HepG2 (cell line): Measurements from ENCODE around the gene HERC4. TPM values are rescaled to one million over a fixed set of nuclear protein-coding genes. Genes with fewer than 3 reads are reported as not detected.

Experiments used
- ATAC-seq: fragments of 200-7000 bp; cut with Tn5 transposase; 3 replicates; pipeline ENCODE4 v1.9.1; 2020; ENCODE audit warnings: mild to moderate bottlenecking, moderate library complexity
- BruUV-seq: library from RNA; stranded (reverse); fragments of 400-500 nt; replicated peaks from 2 replicates; lab custom pipeline; 2021; lab: Mats Ljungman, UMichigan
- CTCF ChIA-PET: fragments of 300-600 bp; formaldehyde crosslinking; extraction: SDS; loops from one replicate; lab custom pipeline; 2021; ENCODE audit warnings: low total read pairs, inconsistent platforms, low intra/inter-chr PET ratio; lab: Yijun Ruan, JAX
- POLR2A ChIA-PET: fragments of 350-600 bp; sonication (Branson Sonifier 250); formaldehyde crosslinking; loops from one replicate; lab custom pipeline; 2020; ENCODE audit warnings: antibody characterized with exemption, inconsistent platforms; lab: Yijun Ruan, JAX
- DNase-seq: peaks from one replicate; pipeline ENCODE4 v3.0.0-alpha.2; 2015; ENCODE audit warnings: low spot score
- FAIRE-seq: peaks from 3 replicates; lab custom pipeline; 2011; peaks lifted over from hg19 to GRCh38; lab: Jason Lieb, UNC
- H2AFZ ChIP-seq: one replicate; pipeline ENCODE4 v1.6.1; 2011; ENCODE audit warnings: low read length, inconsistent platforms
- H3K27ac ChIP-seq: fragments of 300-600 bp; 3 replicates; pipeline ENCODE4 v1.8.0; 2011; ENCODE audit warnings: mixed run types, mild to moderate bottlenecking, mixed read lengths, low read length, inconsistent platforms; ENCODE audit not compliant: insufficient read depth; ENCODE audit errors: extremely low read length
- H3K27me3 ChIP-seq, 2 experiments: fragments of 200-600 bp in 1 of 2; 2 replicates in 1 of 2; 3 replicates in 1 of 2; pipeline versions ENCODE4 v1.6.0 to v1.8.0; 2011; ENCODE audit warnings: low read length in 2 of 2, mild to moderate bottlenecking in 2 of 2, moderate library complexity in 2 of 2, inconsistent platforms in 1 of 2; ENCODE audit not compliant: insufficient read depth in 2 of 2, control insufficient read depth in 1 of 2
- H3K36me3 ChIP-seq, 2 experiments: fragments of 200-600 bp in 1 of 2; replicated peaks in 1 of 2; 2 replicates in 1 of 2; 3 replicates in 1 of 2; pipeline versions ENCODE4 v1.5.1 to v1.8.0; 2011; ENCODE audit warnings: low read length in 2 of 2, inconsistent platforms in 1 of 2; ENCODE audit not compliant: insufficient read depth in 2 of 2, control insufficient read depth in 1 of 2
- H3K4me1 ChIP-seq: 2 replicates; pipeline ENCODE4 v1.5.1; 2012; ENCODE audit warnings: low read length, inconsistent platforms; ENCODE audit not compliant: insufficient read depth
- H3K4me2 ChIP-seq: 2 replicates; pipeline ENCODE4 v1.6.0; 2011; ENCODE audit warnings: low read depth, low read length, inconsistent platforms
- H3K4me3 ChIP-seq, 3 experiments: fragments of 200-600 bp in 1 of 3; sonication (generic), shearing (Covaris generic) in 1 of 3; replicated peaks in 1 of 3; 2 replicates each; pipeline ENCODE4 v1.5.1; 2011 to 2016; ENCODE audit warnings: low read length in 3 of 3, inconsistent platforms in 2 of 3, low read depth in 2 of 3, mild to moderate bottlenecking in 2 of 3, control low read depth in 1 of 3, mixed read lengths in 1 of 3; ENCODE audit not compliant: insufficient read depth in 1 of 3
- H3K79me2 ChIP-seq: one replicate; pipeline ENCODE4 v1.6.1; 2011; ENCODE audit warnings: low read length, inconsistent platforms; ENCODE audit not compliant: insufficient read depth
- H3K9ac ChIP-seq: 2 replicates; pipeline ENCODE4 v1.6.0; 2011; ENCODE audit warnings: mild to moderate bottlenecking, low read depth, low read length, inconsistent platforms; ENCODE audit not compliant: insufficient read depth
- H3K9me3 ChIP-seq: 2 replicates; pipeline ENCODE4 v1.5.1; 2012; ENCODE audit warnings: mild to moderate bottlenecking, low read length
- H4K20me1 ChIP-seq: 2 replicates; pipeline ENCODE4 v1.6.0; 2011; ENCODE audit warnings: inconsistent platforms, mild to moderate bottlenecking, low read length, moderate library complexity; ENCODE audit not compliant: insufficient read depth
- ARID3A ChIP-seq: IDR thresholded peaks from 2 replicates; pipeline ENCODE4 v1.6.1; 2012; ENCODE audit warnings: low read depth, low read length, improper control_type of control experiment
- ERF ChIP-seq: IDR thresholded peaks from 2 replicates; pipeline ENCODE4 v1.6.1; 2018; ENCODE audit warnings: missing biosample characterization, missing genetic modification reagents
- FOSL1 ChIP-seq: sonication (generic); formaldehyde crosslinking; IDR thresholded peaks from 2 replicates; pipeline ENCODE4 v1.9.0; 2021; ENCODE audit warnings: missing genetic modification reagents, borderline replicate concordance
- KLF9 ChIP-seq: IDR thresholded peaks from 2 replicates; pipeline ENCODE4 v1.6.1; 2016; ENCODE audit warnings: low read depth
- LCORL ChIP-seq, 2 experiments: fragments of 450-650 bp in 1 of 2; sonication (generic) in 1 of 2; formaldehyde crosslinking in 1 of 2; IDR thresholded peaks; 2 replicates each; pipeline versions ENCODE4 v1.5.0 to v1.6.1; 2017 to 2020; ENCODE audit warnings: antibody characterized with exemption in 1 of 2, missing genetic modification reagents in 1 of 2
- NFIB ChIP-seq: sonication (generic); formaldehyde crosslinking; IDR thresholded peaks from 2 replicates; pipeline ENCODE4 v1.9.0; 2021; ENCODE audit warnings: missing genetic modification reagents, mild to moderate bottlenecking, borderline replicate concordance
- PHF20 ChIP-seq: sonication (generic); formaldehyde crosslinking; IDR thresholded peaks from 2 replicates; pipeline ENCODE4 v1.5.0; 2020; ENCODE audit warnings: mild to moderate bottlenecking, missing genetic modification reagents
- TBX2 ChIP-seq: sonication (generic); formaldehyde crosslinking; IDR thresholded peaks from 2 replicates; pipeline ENCODE4 v1.5.0; 2020; ENCODE audit warnings: missing genetic modification reagents, mild to moderate bottlenecking, borderline replicate concordance
- ZMYM2 ChIP-seq: sonication (generic); formaldehyde crosslinking; IDR thresholded peaks from 2 replicates; pipeline ENCODE4 v1.8.0; 2022; ENCODE audit warnings: mild to moderate bottlenecking, missing genetic modification reagents
- ZMYM3 ChIP-seq: sonication (generic); formaldehyde crosslinking; IDR thresholded peaks from 2 replicates; pipeline ENCODE4 v1.5.1; 2020; ENCODE audit warnings: mild to moderate bottlenecking, missing genetic modification reagents
- ZNF12 ChIP-seq: sonication (generic); formaldehyde crosslinking; IDR thresholded peaks from 2 replicates; pipeline ENCODE4 v1.5.0; 2020; ENCODE audit warnings: missing genetic modification reagents
- ZNF367 ChIP-seq: sonication (generic); formaldehyde crosslinking; IDR thresholded peaks from 2 replicates; pipeline ENCODE4 v1.4.0; 2020; ENCODE audit warnings: missing genetic modification reagents, borderline replicate concordance
- ZNF451 ChIP-seq: sonication (generic); formaldehyde crosslinking; IDR thresholded peaks from 2 replicates; pipeline ENCODE4 v1.5.0; 2020; ENCODE audit warnings: mild to moderate bottlenecking, missing genetic modification reagents
- ZNF574 ChIP-seq: sonication (generic); formaldehyde crosslinking; IDR thresholded peaks from 2 replicates; pipeline ENCODE4 v1.4.0; 2020; ENCODE audit warnings: missing genetic modification reagents
- ZNF619 ChIP-seq: sonication (generic); formaldehyde crosslinking; IDR thresholded peaks from 2 replicates; pipeline ENCODE4 v1.4.0; 2020; ENCODE audit warnings: mild to moderate bottlenecking, missing genetic modification reagents
- WGBS: methylation state at CpG from one replicate; pipeline ENCODE4 v1.1.6; 2017; ENCODE audit warnings: low lambda C conversion rate; 5-methylcytosine and 5-hydroxymethylcytosine counted together
- in situ Hi-C: cut with HindIII; loops from 2 replicates; pipeline ENCODE4 v1.10.0; 2017; ENCODE audit warnings: low pct_unique_long_range_greater_than_20kb; ENCODE audit not compliant: extremely low pct_ligation_motif_present
- intact Hi-C: fragments of 100-400 bp; cut with micrococcal nuclease; formaldehyde crosslinking; loops from one replicate; pipeline ENCODE4 v1.10.0; 2022; ENCODE audit not compliant: unreplicated experiment
- polyA plus RNA-seq, 8 experiments: library from polyadenylated mRNA; depleted of rRNA in 3 of 8; stranded (reverse) in 7 of 8; unstranded in 1 of 8; fragments of >200 nt; fragmentation: Illumina TruSeq in 4 of 8; extraction: Trizol in 4 of 8; gene quantifications; 2 replicates each; pipeline versions ENCODE4 v1.2.1 to v1.2.3, GENCODE V29; 2011 to 2016; ENCODE audit warnings: low read depth in 4 of 8, missing spikeins in 1 of 8, mixed read lengths in 1 of 8; ENCODE audit not compliant: insufficient read depth in 1 of 8
- total RNA-seq, 5 experiments: library from RNA; depleted of rRNA; stranded (reverse); fragments of >200 nt; fragmentation: Illumina TruSeq; extraction: Trizol; gene quantifications; 2 replicates each; pipeline ENCODE4 v1.2.3, GENCODE V29; 2016; ENCODE audit warnings: low read depth in 1 of 5
- TF ChIP-seq, protein P1 (sequence below): sonication (generic); formaldehyde crosslinking; IDR thresholded peaks from 2 replicates; pipeline ENCODE4 v1.4.0; 2020; ENCODE audit warnings: missing genetic modification reagents, mild to moderate bottlenecking, borderline replicate concordance

The HERC4 gene
- total and polyA plus RNA-seq, 2 of the 13 experiments (the other 11 are each of a cell fraction or from before 2014, with no cell fraction given), result 9.8 to 20.2 TPM

- TF ChIP-seq, protein P1, sequence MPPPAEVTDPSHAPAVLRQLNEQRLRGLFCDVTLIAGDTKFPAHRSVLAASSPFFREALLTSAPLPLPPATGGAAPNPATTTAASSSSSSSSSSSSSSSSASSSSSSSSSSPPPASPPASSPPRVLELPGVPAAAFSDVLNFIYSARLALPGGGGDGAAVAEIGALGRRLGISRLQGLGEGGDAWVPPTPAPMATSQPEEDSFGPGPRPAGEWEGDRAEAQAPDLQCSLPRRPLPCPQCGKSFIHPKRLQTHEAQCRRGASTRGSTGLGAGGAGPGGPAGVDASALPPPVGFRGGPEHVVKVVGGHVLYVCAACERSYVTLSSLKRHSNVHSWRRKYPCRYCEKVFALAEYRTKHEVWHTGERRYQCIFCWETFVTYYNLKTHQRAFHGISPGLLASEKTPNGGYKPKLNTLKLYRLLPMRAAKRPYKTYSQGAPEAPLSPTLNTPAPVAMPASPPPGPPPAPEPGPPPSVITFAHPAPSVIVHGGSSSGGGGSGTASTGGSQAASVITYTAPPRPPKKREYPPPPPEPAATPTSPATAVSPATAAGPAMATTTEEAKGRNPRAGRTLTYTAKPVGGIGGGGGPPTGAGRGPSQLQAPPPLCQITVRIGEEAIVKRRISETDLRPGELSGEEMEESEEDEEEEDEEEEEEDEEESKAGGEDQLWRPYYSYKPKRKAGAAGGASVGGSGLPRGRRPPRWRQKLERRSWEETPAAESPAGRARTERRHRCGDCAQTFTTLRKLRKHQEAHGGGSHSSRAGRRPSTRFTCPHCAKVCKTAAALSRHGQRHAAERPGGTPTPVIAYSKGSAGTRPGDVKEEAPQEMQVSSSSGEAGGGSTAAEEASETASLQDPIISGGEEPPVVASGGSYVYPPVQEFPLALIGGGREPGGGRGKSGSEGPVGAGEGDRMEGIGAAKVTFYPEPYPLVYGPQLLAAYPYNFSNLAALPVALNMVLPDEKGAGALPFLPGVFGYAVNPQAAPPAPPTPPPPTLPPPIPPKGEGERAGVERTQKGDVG (CRISPR knock-in tag), result no peak
- TF ChIP-seq, all 625 proteins: peak for 0
These were observed 49.6 kb upstream of the HERC4 start (continued) for GRCh38 chr10:68124718-68125117.

GRCh38 chr10:68121852-68122251 is 46.8 kb upstream of the HERC4 start:
- POLR2A ChIA-PET, result no interaction called here
- Histone ChIP-seq H4K20me1 (no peaks in the 10 kb centered on the region), H3K4me2 (no peak overlapping the region), H3K9ac (no peak overlapping the region), H3K9me3 (no peaks in the 10 kb centered on the region), H3K4me1 (no peaks in the 10 kb centered on the region), H3K27me3 (0 out of 5 replicates have a peak, but pooled peaks cover 0 to 2% of the 10 kb centered on the region in 2 experiments), H3K79me2 (no peaks in the 10 kb centered on the region), H3K27ac (no peak overlapping the region), H3K4me3 (no peak overlapping the region), H3K36me3 (no peaks in the 10 kb centered on the region), H2AFZ (no peak overlapping the region)
- in situ Hi-C loops, result no loop called here
- no TSS peak for BruUV-seq
- WGBS, result 53% methylated on average over 9 of the region's 9 CpGs
- FAIRE-seq (no peak), DNase-seq (no peak), ATAC-seq (no peak)
- CTCF ChIA-PET, result no interaction called here
- intact Hi-C loops, result no loop called here
- TF ChIP-seq PHF20 (CRISPR knock-in tag) (no peak), TBX2 (CRISPR knock-in tag) (no peak), FOSL1 (no peak), ZNF574 (CRISPR knock-in tag) (no peak), LCORL (IDR thresholded peaks at IDR 0.05) (no peak), LCORL (CRISPR knock-in tag; IDR thresholded peaks at IDR 0.05) (no peak), ERF (CRISPR knock-in tag) (no peak), ZNF619 (CRISPR knock-in tag) (no peak), ZMYM2 (no peak), ZNF367 (CRISPR knock-in tag) (no peak), ARID3A (no peak), ZMYM3 (no peak), ZNF451 (no peak), ZNF12 (CRISPR knock-in tag) (no peak), NFIB (CRISPR knock-in tag) (no peak), KLF9 (CRISPR knock-in tag) (no peak)
